Stimulated activated CD8-positive, alpha-beta memory T cell treated with anti-CD3 and anti-CD28 coated beads, Interleukin-15, amount 100 ng/mL, for 48 hours (primary cell): Measurements from ENCODE around the gene RNF112.
"Not testable (repeated sequence)": the region's sequence is repeated elsewhere in the genome, so short reads cannot be mapped to it uniquely, and the experiment has no call there.

Experiments used
- DNase-seq, 2 donors: peaks; one replicate each; pipeline ENCODE4 v3.0.0-alpha.2; 2020; ENCODE audit warnings: low read depth in 2 of 2

Gene RNF112

GRCh38 chr17:19448341-19449268 is 37.6 kb downstream of the RNF112 start:
- no peak for DNase-seq

DNA sequence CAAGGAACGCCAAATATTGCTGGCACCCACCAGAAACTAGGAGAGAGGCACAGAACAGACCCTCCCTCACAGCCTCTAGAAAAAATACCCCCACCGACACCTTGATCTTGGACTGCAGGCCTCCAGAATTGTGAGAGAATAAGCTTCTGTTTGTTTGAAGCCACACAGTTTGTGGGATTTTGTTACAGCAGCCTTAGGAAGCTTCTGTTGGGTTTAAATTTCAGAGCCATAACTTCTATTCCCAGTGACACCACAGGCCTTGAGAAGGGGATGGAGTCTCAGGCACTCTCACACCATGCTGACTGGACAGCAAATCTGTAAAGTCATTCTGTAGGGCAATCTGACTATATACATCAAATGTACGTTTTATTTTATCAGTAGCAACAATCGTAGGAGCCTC is 38.6 kb downstream of the RNF112 start:
- no peak for DNase-seq

DNA sequence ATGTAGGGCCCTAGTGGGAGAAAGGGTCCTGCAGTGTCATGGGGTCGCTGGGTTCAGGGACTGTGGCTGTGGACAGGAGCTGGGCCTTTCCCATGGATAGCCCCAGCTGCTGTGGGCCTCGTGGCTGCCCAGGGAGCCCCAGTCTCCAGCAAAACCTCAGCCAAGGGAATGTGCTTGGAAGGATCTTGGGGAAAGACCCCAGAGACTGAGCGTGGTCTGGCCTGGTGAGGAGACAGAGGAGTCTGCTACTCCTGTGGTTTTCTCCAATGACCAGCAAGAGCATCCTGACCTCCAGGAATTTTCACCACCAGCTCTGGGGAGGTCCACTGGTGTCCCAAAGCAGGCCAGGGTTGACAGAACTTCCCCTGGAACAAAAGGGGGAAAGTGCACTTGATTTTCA is 42.3 kb downstream of the RNF112 start:
- no peak for DNase-seq

GRCh38 chr17:19454074-19454473 is 43.0 kb downstream of the RNF112 start:
- DNase-seq, result no peak

DNA sequence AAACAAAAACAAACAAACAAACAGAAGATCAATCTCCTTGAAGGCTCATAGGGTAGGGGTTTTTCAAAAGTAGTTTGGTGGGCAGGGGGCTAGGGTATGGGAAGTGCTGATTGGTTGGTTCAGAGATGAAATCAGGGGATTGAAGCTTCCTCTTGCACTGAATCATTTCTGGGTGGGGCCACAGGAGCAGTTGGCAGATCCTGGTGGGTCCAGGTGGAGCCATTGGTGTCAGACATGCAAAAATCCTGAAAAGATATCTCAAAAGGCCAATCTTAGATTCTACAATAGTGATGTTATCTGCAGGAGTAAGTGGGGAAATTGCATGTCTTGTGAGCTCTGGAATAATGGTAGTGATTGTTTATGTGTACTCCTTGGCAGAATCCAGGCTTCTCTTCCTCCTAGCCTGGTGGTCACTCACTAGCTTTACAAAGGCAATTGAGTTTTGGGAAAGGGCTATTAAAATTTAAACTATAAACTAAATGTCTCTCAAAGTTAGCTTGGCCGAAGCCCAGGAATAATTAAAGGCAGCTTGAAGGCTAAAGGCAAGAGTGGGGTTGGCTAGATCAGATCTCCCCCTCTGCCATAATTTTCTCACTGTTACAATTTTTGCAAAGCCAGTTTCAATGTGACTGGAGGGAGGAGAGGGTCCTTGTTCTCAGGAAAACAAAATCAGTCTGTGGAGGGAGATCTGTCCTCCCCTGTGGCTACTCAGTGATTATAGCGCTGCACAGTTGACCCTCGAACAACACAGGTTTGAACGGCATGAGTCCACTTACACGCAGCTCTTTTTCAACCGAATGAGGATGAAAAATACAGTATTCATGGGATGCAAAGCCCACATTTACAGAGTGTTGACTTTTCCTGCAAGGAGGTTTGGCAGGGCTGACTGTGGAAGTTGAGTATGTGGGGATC is 45.2 kb downstream of the RNF112 start:
- no peak for DNase-seq

GRCh38 chr17:19457046-19457445 is 46.0 kb downstream of the RNF112 start:
- no peak for DNase-seq

DNA sequence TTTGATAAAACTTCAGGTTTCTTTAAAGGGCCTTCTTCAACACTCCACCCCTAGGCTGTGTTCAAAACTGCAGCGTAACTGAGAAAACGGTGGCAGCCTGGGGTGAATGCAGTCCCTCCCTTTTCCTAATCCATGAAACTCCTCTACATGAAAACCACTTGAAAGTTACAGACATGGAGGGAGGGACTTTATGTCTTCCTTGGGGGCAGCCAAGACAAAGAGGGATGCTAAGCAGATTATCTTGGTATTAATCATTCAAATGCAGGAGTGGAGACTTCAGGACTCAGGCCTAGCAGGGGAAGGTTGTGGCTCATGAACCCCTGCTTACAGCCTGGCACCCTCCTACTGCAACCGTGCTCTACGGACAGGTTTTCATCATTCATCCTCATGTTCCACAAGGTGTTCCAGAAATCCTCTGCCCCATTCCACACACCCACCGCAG is 46.8 kb downstream of the RNF112 start:
- no peak for DNase-seq

GRCh38 chr17:19458481-19458880 is 47.4 kb downstream of the RNF112 start:
- not testable (repeated sequence) for DNase-seq

DNA sequence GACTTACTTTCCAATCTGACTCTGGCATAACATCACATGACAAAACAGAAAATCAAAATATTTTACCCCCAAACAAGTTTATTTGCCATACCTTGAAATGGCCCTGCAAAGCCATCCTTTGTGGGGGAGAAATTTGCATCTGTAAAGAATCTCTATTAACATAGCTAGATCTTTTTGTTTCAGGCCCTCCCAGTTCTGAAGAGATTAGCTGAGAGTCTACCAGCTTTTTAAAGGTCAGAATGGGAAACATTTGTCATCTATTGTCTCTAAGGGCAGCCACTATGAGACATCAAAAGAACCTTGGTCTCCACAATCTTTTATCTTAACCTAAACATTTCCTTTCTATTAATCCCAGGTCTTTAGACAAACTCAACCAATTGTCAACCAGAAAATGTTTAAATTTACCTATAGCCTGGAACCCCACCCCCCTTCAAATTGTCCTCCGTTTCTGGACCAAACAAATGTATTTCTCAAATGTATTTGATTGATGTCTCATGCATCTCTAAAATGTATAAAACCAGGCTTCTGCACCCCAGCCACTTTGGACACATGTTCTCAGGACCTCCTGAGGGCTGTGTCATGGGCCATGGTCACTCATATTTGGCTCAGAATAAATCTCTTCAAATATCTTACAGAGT is 48.1 kb downstream of the RNF112 start:
- DNase-seq, result not testable (repeated sequence)

DNA sequence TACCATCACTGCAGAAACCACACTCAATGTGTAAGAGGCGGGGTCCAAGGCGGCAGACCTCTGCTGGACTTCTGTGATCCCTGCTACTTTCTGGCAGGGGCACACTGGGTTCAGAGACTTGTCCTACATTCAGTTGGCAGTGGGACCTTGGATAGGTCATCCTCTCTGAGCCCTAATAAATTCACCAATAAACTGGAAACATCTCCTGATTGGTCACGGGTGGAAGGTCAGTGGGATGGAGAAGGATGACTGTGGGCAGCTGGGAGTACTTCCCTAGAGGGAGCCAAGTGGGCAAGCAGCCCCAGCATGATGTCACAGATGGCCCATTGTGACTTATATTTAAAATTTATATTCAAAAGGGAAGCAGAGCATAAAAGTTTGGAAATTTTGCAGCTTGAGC is 49.7 kb downstream of the RNF112 start:
- no peak for DNase-seq

GRCh38 chr17:19461116-19461515 is 50.1 kb downstream of the RNF112 start:
- DNase-seq, result no peak

DNA sequence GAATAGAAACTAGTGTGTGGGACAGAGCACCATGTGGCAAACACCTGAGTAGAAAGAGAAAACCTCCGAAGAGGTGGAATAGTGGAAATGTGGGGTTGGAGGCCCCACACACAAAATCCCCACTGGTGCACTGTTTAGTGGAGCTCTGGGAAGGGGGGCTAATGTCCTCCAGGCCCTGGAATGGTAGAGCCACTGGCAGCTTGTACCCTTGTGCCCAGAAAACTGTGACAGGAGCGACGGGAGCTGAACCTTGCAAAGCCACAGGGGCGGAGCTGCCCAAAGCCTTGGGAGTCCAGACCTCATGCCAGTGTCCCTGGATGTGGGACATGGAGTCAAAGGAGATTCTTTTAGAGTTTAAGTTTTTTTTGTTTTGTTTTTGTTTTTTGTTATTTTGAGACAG is 50.6 kb downstream of the RNF112 start:
- DNase-seq, result no peak

- DNase-seq, result not testable (repeated sequence)
Measured at GRCh38 chr17:19462456-19463035, 51.5 kb downstream of the RNF112 start.

DNA sequence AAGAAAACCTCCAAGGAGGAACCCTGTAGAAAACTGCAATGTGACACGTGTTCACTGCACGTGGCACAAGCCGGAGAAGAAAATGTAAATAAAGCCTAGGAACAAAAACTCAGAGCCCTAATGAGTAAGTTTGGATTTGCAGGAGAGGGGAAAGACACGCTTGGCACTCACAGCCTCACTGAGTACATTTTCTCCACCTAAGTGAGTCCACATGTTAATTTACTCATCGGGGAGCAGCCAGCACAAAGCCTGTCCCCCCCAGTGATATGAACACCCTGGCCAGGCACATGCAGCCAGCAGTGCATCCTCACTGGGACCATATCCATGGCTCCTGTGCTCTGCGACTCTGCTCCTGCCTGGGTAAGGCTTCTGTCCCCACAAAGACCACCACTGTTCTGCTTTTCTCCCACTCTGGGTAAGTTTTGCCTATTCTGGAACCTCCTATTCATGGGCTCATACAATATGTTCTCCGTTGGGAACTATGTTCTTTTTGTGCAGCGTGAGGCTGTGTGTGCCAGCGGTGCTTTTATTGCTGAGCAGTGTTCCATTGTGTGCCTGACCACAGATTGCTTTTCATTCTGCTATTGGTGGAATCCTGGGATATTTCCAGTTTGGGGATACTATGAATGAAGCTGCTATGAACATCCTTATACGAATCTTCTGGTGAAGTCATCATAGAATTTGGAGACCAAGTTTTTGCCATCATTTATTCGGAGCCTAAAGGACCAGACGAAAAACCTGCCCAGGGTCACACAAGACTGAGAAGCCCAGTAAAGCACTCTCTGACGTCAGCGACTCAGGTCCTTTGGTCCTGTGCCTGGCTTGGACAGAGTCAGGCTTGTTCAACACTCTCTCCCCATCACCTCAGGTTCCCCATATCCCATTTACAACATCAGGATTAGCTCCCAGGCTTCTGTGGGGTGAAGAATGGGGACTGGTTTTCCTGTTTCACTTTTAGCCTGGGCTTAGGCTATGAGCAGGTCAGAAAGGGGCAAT is 53.3 kb downstream of the RNF112 start:
- DNase-seq, result no peak
